ENCODE results near the gene PGC. TPM values are rescaled to one million over a fixed set of nuclear protein-coding genes. Genes with fewer than 3 reads are reported as not detected.

The PGC gene
- total and polyA plus RNA-seq, 9 of the 15 experiments (the other 6 are each of a cell fraction or from before 2014, with no cell fraction given) = 0.17 to 0.40 TPM; not detected in 7

DNA sequence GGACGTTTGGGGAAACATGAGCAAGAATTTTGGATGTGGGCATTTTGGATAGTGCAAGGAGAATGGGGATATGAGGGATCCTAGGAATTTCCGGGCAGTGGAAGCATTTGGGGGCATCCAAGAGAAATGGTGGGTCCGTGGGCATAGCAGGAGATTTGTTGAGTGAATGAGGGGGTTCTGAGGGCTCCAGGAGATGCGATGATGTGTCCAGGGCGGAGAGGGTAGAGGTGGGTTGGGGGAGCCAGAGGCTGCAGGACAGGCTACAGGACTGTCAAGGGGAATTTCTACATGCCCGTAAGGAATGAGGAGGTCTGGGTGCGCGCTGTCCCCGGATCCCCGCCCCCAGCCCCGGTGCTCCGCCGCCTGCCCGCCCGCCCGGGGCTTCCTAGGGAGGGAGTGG lies 32.1 kb upstream of the PGC start (continued):
- TF ChIP-seq, protein P1, sequence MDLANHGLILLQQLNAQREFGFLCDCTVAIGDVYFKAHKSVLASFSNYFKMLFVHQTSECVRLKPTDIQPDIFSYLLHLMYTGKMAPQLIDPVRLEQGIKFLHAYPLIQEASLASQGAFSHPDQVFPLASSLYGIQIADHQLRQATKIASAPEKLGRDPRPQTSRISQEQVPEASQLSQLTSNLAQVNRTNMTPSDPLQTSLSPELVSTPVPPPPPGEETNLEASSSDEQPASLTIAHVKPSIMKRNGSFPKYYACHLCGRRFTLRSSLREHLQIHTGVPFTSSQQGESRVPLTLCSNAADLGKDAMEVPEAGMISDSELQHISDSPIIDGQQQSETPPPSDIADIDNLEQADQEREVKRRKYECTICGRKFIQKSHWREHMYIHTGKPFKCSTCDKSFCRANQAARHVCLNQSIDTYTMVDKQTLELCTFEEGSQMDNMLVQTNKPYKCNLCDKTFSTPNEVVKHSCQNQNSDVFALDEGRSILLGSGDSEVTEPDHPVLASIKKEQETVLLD (IDR thresholded peaks at IDR 0.05) = 0 out of 2 replicates have a peak, but pooled peaks have one; percentile 4
- TF ChIP-seq C11orf30 (IDR thresholded peaks at IDR 0.05; ENCODE audit: low read depth) = no peak
- no peak for TF ChIP-seq SREBF2 (CRISPR knock-in tag; IDR thresholded peaks at IDR 0.05)
- TF ChIP-seq, protein P2, sequence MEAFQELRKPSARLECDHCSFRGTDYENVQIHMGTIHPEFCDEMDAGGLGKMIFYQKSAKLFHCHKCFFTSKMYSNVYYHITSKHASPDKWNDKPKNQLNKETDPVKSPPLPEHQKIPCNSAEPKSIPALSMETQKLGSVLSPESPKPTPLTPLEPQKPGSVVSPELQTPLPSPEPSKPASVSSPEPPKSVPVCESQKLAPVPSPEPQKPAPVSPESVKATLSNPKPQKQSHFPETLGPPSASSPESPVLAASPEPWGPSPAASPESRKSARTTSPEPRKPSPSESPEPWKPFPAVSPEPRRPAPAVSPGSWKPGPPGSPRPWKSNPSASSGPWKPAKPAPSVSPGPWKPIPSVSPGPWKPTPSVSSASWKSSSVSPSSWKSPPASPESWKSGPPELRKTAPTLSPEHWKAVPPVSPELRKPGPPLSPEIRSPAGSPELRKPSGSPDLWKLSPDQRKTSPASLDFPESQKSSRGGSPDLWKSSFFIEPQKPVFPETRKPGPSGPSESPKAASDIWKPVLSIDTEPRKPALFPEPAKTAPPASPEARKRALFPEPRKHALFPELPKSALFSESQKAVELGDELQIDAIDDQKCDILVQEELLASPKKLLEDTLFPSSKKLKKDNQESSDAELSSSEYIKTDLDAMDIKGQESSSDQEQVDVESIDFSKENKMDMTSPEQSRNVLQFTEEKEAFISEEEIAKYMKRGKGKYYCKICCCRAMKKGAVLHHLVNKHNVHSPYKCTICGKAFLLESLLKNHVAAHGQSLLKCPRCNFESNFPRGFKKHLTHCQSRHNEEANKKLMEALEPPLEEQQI (IDR thresholded peaks at IDR 0.05) = no peak
- no peak for TF ChIP-seq ESRRA (IDR thresholded peaks at IDR 0.05; ENCODE audit: borderline replicate concordance, low read depth)
- no peak for TF ChIP-seq ZNF780A (CRISPR knock-in tag; IDR thresholded peaks at IDR 0.05)
- TF ChIP-seq, protein P3, sequence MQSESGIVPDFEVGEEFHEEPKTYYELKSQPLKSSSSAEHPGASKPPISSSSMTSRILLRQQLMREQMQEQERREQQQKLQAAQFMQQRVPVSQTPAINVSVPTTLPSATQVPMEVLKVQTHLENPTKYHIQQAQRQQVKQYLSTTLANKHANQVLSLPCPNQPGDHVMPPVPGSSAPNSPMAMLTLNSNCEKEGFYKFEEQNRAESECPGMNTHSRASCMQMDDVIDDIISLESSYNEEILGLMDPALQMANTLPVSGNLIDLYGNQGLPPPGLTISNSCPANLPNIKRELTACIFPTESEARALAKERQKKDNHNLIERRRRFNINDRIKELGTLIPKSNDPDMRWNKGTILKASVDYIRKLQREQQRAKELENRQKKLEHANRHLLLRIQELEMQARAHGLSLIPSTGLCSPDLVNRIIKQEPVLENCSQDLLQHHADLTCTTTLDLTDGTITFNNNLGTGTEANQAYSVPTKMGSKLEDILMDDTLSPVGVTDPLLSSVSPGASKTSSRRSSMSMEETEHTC (IDR thresholded peaks at IDR 0.05) = no peak
- no peak for TF ChIP-seq ZNF347 (CRISPR knock-in tag; IDR thresholded peaks at IDR 0.05; ENCODE audit: low read depth)
- TF ChIP-seq, protein P4, sequence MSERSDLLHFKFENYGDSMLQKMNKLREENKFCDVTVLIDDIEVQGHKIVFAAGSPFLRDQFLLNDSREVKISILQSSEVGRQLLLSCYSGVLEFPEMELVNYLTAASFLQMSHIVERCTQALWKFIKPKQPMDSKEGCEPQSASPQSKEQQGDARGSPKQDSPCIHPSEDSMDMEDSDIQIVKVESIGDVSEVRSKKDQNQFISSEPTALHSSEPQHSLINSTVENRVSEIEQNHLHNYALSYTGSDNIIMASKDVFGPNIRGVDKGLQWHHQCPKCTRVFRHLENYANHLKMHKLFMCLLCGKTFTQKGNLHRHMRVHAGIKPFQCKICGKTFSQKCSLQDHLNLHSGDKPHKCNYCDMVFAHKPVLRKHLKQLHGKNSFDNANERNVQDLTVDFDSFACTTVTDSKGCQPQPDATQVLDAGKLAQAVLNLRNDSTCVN (CRISPR knock-in tag; IDR thresholded peaks at IDR 0.05) = 0 out of 2 replicates have a peak, but pooled peaks have one; percentile 12
- peak; percentile 1 for TF ChIP-seq CHD4 (IDR thresholded peaks at IDR 0.05; ENCODE audit: insufficient read depth, insufficient replicate concordance, low read depth, low read length, poor library complexity, severe bottlenecking)
- 0 out of 2 replicates have a peak, but pooled peaks have one; percentile 56 for TF ChIP-seq ELF4 (CRISPR knock-in tag; IDR thresholded peaks at IDR 0.05)
- TF ChIP-seq, protein P5, sequence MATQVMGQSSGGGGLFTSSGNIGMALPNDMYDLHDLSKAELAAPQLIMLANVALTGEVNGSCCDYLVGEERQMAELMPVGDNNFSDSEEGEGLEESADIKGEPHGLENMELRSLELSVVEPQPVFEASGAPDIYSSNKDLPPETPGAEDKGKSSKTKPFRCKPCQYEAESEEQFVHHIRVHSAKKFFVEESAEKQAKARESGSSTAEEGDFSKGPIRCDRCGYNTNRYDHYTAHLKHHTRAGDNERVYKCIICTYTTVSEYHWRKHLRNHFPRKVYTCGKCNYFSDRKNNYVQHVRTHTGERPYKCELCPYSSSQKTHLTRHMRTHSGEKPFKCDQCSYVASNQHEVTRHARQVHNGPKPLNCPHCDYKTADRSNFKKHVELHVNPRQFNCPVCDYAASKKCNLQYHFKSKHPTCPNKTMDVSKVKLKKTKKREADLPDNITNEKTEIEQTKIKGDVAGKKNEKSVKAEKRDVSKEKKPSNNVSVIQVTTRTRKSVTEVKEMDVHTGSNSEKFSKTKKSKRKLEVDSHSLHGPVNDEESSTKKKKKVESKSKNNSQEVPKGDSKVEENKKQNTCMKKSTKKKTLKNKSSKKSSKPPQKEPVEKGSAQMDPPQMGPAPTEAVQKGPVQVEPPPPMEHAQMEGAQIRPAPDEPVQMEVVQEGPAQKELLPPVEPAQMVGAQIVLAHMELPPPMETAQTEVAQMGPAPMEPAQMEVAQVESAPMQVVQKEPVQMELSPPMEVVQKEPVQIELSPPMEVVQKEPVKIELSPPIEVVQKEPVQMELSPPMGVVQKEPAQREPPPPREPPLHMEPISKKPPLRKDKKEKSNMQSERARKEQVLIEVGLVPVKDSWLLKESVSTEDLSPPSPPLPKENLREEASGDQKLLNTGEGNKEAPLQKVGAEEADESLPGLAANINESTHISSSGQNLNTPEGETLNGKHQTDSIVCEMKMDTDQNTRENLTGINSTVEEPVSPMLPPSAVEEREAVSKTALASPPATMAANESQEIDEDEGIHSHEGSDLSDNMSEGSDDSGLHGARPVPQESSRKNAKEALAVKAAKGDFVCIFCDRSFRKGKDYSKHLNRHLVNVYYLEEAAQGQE (IDR thresholded peaks at IDR 0.05; ENCODE audit: borderline replicate concordance) = no peak
- TF ChIP-seq, protein P5 (CRISPR knock-in tag; IDR thresholded peaks at IDR 0.05; ENCODE audit: low read depth) = 0 out of 2 replicates have a peak, but pooled peaks have one; percentile 23
